Hepatocyte (in vitro differentiated cells): Measurements from ENCODE around the gene CCDC192.

ENCODE experiments used
- CTCF ChIP-seq: fragments of 200-600 bp; sonication (generic); IDR thresholded peaks from 2 replicates; pipeline ENCODE4 v1.5.1; 2016; ENCODE audit warnings: antibody characterized with exemption, mild to moderate bottlenecking; ENCODE audit not compliant: poor library complexity
- EZH2phosphoT487 ChIP-seq: fragments of 200-600 bp; sonication (generic); IDR thresholded peaks from one replicate; pipeline ENCODE4 v1.6.1; 2018; ENCODE audit warnings: antibody characterized with exemption, mild to moderate bottlenecking, low read depth, moderate library complexity; ENCODE audit not compliant: unreplicated experiment, severe bottlenecking

- TF ChIP-seq CTCF, result no peak
- no peak for TF ChIP-seq EZH2phosphoT487
Measured at GRCh38 chr5:127910307-127910956, 207.2 kb downstream of the CCDC192 start.
